Fibroblast of villous mesenchyme (primary cell): ENCODE results near the gene CCDC6. TPM values are rescaled to one million over a fixed set of nuclear protein-coding genes. Genes with fewer than 3 reads are reported as not detected.
A peak's percentile ranks its signal among the peaks of the same experiment; 100 is the strongest.
"Not testable (repeated sequence)": the region's sequence is repeated elsewhere in the genome, so short reads cannot be mapped to it uniquely, and the experiment has no call there.

Experiments used
- DNase-seq: peaks from one replicate; pipeline ENCODE4 v3.0.0-alpha.2; 2010; ENCODE audit warnings: low read depth
- H3K4me3 ChIP-seq: 2 replicates; pipeline ENCODE4 v1.5.1; 2011; ENCODE audit warnings: low read depth, mild to moderate bottlenecking, low read length
- CTCF ChIP-seq: IDR thresholded peaks from 2 replicates; pipeline ENCODE4 v1.5.1; 2012; ENCODE audit warnings: low read depth, mild to moderate bottlenecking, low read length; ENCODE audit not compliant: insufficient read depth
- total RNA-seq: library from RNA; depleted of rRNA; stranded (reverse); fragments of >200 nt; gene quantifications from 2 replicates; pipeline ENCODE4 v1.2.3, GENCODE V29; 2012

The CCDC6 gene
- total RNA-seq, 1 donor: 52.2 TPM

GRCh38 chr10:59878289-59878688 lies 28.1 kb downstream of the CCDC6 start:
- no peak for DNase-seq
- TF ChIP-seq CTCF: no peak

GRCh38 chr10:59877191-59877671 lies 29.1 kb downstream of the CCDC6 start:
- H3K4me3 ChIP-seq: no peak overlapping the region
- TF ChIP-seq CTCF: no peak
- no peak for DNase-seq

More at GRCh38 chr10:59878289-59878688, 28.1 kb downstream of the CCDC6 start:
- no peak overlapping the region for H3K4me3 ChIP-seq

- DNase-seq: no peak
- no peak for TF ChIP-seq CTCF
- no peak overlapping the region for H3K4me3 ChIP-seq
Measured at GRCh38 chr10:59876695-59877094, 29.7 kb downstream of the CCDC6 start.

GRCh38 chr10:59876208-59876607 lies 30.1 kb downstream of the CCDC6 start:
- H3K4me3 ChIP-seq, DNase-seq: not testable (repeated sequence)

- DNase-seq: no peak
- H3K4me3 ChIP-seq: no peak overlapping the region
- no peak for TF ChIP-seq CTCF
Measured at GRCh38 chr10:59873896-59874295, 32.5 kb downstream of the CCDC6 start.

GRCh38 chr10:59872892-59873463 lies 33.4 kb downstream of the CCDC6 start:
- H3K4me3 ChIP-seq: no peak overlapping the region
- peak; percentile 90 for DNase-seq

GRCh38 chr10:59870152-59870551 lies 36.2 kb downstream of the CCDC6 start:
- no peak overlapping the region for H3K4me3 ChIP-seq
- no peak for TF ChIP-seq CTCF
- no peak for DNase-seq

More at GRCh38 chr10:59872892-59873463, 33.4 kb downstream of the CCDC6 start:
- no peak for TF ChIP-seq CTCF
